NCI-H187 (cell line): ENCODE measurements around the gene MIGA2.
"Not testable (repeated sequence)": the region's sequence is repeated elsewhere in the genome, so short reads cannot be mapped to it uniquely, and the experiment has no call there.

Experiments used
- DNase-seq, 2 experiments: peaks; one replicate each; lab custom pipeline; 2025; lab: John Stamatoyannopoulos, UW

Gene MIGA2

DNA sequence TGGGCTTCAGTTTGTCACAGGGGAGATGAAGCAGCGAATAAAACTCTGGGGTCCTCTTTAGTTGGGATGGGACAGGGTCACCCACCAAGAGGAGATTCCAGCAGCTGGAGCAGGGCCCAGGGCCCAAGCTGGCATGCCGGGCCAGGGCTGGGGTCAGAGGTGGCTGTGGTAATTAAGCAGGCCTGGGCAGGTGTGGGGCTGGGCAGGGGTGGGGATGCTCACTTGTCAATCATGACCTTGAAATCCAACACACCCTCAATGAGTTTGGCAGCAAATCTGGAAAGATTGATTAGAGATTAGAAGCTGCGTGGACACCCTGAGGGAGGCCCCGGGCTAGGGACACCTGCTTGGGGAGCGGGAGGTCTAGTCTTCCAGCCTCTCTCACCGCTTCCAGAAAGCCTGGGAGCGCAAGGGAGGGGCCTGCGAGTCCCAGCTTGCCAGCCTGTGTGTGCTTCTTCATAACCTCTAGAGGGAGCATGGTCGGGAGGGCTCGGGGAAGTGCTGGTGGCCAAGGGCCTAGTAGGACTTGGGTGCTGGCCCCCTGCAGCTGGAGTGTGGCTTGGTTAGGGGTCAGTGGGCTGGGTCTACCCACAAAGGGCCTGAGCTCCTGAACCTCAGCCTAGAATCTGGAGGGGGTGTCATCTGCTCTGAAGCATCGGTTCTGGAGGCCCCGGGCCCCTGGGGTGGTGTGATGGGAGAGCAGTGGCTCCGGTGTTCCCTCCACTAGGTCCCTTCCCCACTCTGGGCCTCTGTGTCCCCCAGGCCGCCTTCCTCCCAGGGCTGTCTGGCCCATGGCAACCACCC lies 66.6 kb downstream of the MIGA2 start:
- DNase-seq = no peak

- no peak for DNase-seq
Measured at GRCh38 chr9:129103595-129103965, 67.2 kb downstream of the MIGA2 start.

GRCh38 chr9:129104051-129104450 lies 67.6 kb downstream of the MIGA2 start:
- DNase-seq = no peak

DNA sequence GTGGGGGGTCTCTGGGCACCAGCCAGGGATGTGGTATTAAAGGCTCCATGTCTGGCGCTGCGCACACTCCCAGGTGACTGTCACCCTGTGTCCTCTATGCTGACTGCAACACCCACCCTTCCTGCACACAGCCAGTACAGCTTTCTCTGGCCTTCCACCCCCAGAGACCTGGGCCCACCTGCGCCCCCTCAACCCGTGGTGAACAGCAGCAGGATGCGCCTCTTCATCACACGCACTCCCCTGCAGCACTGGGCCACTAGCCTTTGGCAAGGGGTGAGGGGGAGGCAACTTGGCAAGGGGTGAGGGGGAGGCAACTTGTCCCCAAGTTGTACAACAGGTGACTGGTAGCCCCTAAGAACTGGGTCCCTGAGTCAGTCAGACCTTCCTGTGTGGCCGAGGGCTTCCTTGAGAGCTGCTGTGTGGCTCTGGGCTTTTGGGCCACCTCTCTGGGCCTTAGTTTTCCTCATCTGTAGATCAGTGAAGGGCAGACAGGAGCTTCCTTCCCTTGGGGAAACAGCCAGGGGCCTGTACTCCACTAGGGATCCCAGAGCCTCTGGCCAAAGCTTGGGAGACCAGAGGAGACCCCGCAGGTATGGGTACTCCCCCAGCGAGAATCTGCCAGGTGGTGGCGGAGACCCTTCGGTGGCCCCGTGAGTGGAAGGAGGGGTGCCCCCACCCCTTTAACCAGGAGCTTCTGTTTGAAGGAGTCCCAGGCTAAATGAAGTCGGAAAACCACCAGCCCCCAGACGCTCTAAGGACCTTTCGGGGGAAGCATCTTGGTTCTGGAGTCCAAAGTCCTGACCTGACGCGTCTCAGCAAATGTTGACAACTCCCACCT lies 69.7 kb downstream of the MIGA2 start:
- DNase-seq = no peak

- DNase-seq = no peak
Measured at GRCh38 chr9:129107651-129108050, 71.2 kb downstream of the MIGA2 start.

- DNase-seq = no peak
Measured at GRCh38 chr9:129108083-129108804, 71.8 kb downstream of the MIGA2 start.

GRCh38 chr9:129108805-129109536 lies 72.5 kb downstream of the MIGA2 start:
- no peak for DNase-seq

DNA sequence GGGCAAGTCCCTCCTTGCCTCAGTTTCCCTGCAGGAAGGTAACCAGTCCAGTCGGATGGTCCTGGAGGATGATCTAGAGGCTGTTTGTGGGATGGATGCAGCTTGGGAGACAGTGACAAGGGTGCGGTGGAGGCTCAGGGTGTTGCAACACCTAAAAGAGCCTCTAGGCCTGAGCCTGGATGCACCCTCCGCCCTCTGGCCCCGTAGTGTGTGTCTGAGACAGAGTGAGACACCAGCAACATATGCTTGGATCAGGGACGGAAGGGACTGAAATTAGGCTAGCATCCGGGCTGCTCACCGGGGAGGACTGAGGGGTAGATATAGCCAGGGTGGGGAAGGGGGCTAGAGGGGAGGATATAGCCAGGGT lies 73.1 kb downstream of the MIGA2 start:
- no peak for DNase-seq

GRCh38 chr9:129109952-129110739 lies 73.7 kb downstream of the MIGA2 start:
- no peak for DNase-seq

- DNase-seq = peak; percentile 71 to 77
Measured at GRCh38 chr9:129110740-129111527, 74.5 kb downstream of the MIGA2 start, which contains the start of the genes CRAT and PTPA. TSS of gene CRAT (minus strand) at chr9:129110793. CDS start at chr9:129110509, 284 bp downstream. TSS of gene PTPA (plus strand) at chr9:129111415. CDS start at chr9:129111601, 186 bp downstream.

DNA sequence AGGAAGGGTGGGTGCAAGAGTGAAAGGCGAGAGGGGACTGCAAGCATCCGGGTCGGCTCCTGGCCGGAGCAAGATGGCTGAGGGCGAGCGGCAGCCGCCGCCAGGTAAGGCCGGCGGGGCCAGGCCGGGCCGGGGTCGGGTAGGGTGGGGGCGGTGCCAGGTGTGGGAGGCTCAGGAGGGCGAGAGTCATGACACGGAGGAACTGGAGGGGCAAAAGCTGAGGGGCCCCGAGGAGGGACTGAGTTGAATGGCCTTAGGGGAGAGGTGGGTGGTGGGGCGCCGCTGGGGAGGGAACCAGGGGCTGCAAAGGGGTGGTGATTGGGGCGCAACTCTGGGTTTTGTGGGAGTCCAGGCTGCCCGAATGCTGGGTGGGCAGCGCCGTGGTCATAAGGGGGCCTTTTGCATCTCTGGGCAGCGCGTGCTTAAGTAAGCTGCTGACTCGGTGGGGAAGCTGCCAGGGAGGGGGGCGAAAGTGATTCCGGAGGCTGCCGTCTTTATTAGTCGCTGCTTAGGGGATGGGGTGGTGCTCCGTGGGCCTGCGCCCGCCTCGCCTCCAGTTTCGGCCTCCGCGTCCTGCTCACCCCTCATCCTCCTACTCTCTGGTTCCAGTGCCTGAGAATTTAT lies 75.2 kb downstream of the MIGA2 start:
- peak in 1 of 2 experiments; percentile 51 for DNase-seq

DNA sequence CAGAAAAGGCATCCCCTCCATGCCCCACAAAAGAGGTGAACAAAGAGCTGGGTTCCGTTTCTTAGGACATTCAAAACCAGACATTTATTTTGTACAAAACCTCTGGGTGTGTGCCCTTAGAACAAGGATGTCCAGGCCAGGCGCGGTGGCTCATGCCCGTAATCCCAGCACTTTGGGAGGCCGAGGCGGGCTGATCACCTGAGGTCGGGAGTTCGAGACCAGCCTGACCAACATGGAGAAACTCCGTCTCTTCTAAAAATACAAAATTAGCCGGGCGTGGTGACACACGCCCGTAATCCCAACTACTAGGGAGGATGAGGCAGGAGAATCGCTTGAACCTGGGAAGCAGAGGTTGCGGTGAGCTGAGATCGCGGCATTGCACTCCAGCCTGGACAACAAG lies 76.1 kb downstream of the MIGA2 start:
- DNase-seq = not testable (repeated sequence)

- DNase-seq = no peak
Measured at GRCh38 chr9:129113645-129114304, 77.3 kb downstream of the MIGA2 start.

GRCh38 chr9:129118799-129119198 lies 82.4 kb downstream of the MIGA2 start:
- no peak for DNase-seq

GRCh38 chr9:129121483-129121882 lies 85.1 kb downstream of the MIGA2 start:
- DNase-seq = no peak
